Measurements from ENCODE around the gene USH1G. TPM values are rescaled to one million over a fixed set of nuclear protein-coding genes. Genes with fewer than 3 reads are reported as not detected.

Gene USH1G
- total and polyA plus RNA-seq, 2 of the 13 experiments (the other 11 are each of a cell fraction or from before 2014, with no cell fraction given): 0.04 TPM; not detected in 1

DNA sequence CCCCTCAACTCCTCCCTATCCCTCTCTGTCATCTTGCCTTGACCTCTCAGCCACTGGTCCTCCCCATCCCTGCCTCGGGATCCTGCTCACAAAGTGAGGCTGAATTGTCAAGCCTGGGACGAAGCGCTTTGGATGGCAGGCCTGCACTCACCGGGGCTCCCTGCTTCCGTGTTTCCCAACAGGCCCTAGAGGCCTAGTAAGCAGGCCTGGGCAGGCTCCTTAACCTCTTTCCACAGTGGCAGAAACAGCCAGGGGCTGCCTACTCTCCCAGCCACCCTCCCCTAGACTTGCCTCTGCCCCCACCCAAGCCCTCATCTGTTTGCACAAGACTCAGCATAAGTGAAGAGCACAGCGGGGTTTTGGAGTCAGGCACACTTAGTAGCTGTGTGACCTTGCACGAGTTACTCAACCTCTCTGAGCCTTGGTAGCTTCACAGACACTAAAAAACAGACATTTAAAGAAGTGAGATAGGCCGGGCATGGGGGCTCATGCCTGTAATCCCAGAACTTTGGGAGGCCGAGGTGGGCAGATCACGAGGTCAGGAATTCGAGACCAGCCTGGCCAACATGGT lies 24.6 kb downstream of the USH1G start:
- FAIRE-seq (no peak), DNase-seq (ENCODE audit: low spot score) (no peak), ATAC-seq (no peak)
- Histone ChIP-seq H4K20me1 (ENCODE audit: insufficient read depth, low read length) (no peaks in the 10 kb centered on the region), H3K9ac (ENCODE audit: insufficient read depth, low read depth, low read length) (no peak overlapping the region), H3K4me2 (ENCODE audit: low read depth, low read length) (no peak overlapping the region), H3K4me3 (replicated peaks in 1 of 3; ENCODE audit: insufficient read depth in 1 of 3, low read depth in 2 of 3, low read length in 3 of 3) (no peak overlapping the region), H3K4me1 (ENCODE audit: insufficient read depth, low read length) (peaks cover 8% of the 10 kb centered on the region), H3K27ac (ENCODE audit: extremely low read length, insufficient read depth, low read length) (no peak overlapping the region), H2AFZ (ENCODE audit: low read length) (no peak overlapping the region), H3K79me2 (ENCODE audit: insufficient read depth, low read length) (no peaks in the 10 kb centered on the region), H3K36me3 (replicated peaks in 1 of 2; ENCODE audit: control insufficient read depth in 1 of 2, insufficient read depth in 2 of 2, low read length in 2 of 2) (no peaks in the 10 kb centered on the region), H3K9me3 (ENCODE audit: low read length) (no peaks in the 10 kb centered on the region), H3K27me3 (ENCODE audit: control insufficient read depth in 1 of 2, insufficient read depth in 2 of 2, low read length in 2 of 2) (peaks cover 16 to 61% of the 10 kb centered on the region in 2 experiments; a peak in 4 of 5 replicates)
- in situ Hi-C loops (cut with HindIII; ENCODE audit: extremely low pct_ligation_motif_present, low pct_unique_long_range_greater_than_20kb) (no loop called here), intact Hi-C loops (cut with micrococcal nuclease; ENCODE audit: unreplicated experiment) (no loop called here)
- TF ChIP-seq ZNF768 (CRISPR knock-in tag; IDR thresholded peaks at IDR 0.05) (peak; percentile 97), ZMYM3 (CRISPR knock-in tag; IDR thresholded peaks at IDR 0.05) (0 out of 2 replicates have a peak, but pooled peaks have one; percentile 52)
- TF ChIP-seq, protein P1, sequence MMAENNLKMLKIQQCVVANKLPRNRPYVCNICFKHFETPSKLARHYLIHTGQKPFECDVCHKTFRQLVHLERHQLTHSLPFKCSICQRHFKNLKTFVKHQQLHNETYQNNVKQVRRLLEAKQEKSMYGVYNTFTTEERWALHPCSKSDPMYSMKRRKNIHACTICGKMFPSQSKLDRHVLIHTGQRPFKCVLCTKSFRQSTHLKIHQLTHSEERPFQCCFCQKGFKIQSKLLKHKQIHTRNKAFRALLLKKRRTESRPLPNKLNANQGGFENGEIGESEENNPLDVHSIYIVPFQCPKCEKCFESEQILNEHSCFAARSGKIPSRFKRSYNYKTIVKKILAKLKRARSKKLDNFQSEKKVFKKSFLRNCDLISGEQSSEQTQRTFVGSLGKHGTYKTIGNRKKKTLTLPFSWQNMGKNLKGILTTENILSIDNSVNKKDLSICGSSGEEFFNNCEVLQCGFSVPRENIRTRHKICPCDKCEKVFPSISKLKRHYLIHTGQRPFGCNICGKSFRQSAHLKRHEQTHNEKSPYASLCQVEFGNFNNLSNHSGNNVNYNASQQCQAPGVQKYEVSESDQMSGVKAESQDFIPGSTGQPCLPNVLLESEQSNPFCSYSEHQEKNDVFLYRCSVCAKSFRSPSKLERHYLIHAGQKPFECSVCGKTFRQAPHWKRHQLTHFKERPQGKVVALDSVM (CRISPR knock-in tag; IDR thresholded peaks at IDR 0.05): no peak
- POLR2A ChIA-PET: interaction anchor here (0.9 kb wide), 1 partner anchor 25 kb away, joined by 4 read pairs; the partner anchor contains the start of gene FDXR
- CTCF ChIA-PET (ENCODE audit: low intra/inter-chr PET ratio, low total read pairs): no interaction called here
- WGBS (ENCODE audit: low lambda C conversion rate): 15% methylated on average over 10 of the region's 11 CpGs
- BruUV-seq (replicated peaks): no TSS peak

DNA sequence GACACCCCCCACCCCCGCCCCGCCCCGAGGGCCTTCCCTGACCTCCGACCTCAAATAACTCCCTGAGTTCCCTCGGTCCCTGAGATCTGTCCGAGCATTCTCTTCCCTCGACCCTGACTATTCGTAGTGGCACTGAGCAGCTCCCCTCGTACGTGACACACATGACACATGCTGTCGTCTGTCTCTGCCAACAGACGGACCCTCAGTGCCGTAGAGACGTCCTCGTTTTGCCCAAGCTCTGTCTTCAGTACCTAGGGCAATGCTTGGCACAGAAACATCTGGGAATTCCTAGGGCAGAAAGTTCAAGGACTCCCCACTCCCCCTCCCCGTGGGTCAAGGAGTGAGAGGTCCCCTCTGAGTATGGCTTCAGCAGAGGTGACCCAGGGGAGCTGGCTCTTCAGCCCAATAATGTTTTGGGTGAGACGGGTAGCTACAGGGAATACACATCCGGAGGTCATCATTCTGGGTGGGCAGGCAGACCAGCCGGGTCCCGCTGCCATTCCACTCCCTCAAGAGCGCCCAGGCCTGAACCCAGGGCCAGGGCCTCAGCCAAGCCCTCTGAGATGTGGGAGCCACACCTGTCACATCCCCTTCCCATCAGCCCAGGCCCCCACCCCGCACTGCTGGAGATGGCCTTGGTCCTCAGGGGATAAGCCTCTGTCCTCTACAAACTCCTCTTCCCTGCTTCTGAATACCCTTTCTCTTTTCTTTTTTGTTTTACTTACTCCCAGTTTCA lies 29.0 kb downstream of the USH1G start:
- Histone ChIP-seq H3K27me3 (ENCODE audit: control insufficient read depth in 1 of 2, insufficient read depth in 2 of 2, low read length in 2 of 2) (peaks cover 10 to 63% of the 10 kb centered on the region in 2 experiments), H3K4me3 (replicated peaks in 1 of 3; ENCODE audit: insufficient read depth in 1 of 3, low read depth in 2 of 3, low read length in 3 of 3) (peak overlapping the region; percentile 26 to 61 (median 41); a peak in 4 of 6 replicates), H3K4me2 (ENCODE audit: low read depth, low read length) (peak overlapping the region; percentile 77), H3K4me1 (ENCODE audit: insufficient read depth, low read length) (peaks cover 26% of the 10 kb centered on the region), H3K9ac (ENCODE audit: insufficient read depth, low read depth, low read length) (no peak overlapping the region), H3K79me2 (ENCODE audit: insufficient read depth, low read length) (no peaks in the 10 kb centered on the region), H4K20me1 (ENCODE audit: insufficient read depth, low read length) (no peaks in the 10 kb centered on the region), H3K36me3 (replicated peaks in 1 of 2; ENCODE audit: control insufficient read depth in 1 of 2, insufficient read depth in 2 of 2, low read length in 2 of 2) (no peaks in the 10 kb centered on the region), H2AFZ (ENCODE audit: low read length) (no peak overlapping the region), H3K27ac (ENCODE audit: extremely low read length, insufficient read depth, low read length) (no peak overlapping the region), H3K9me3 (ENCODE audit: low read length) (no peaks in the 10 kb centered on the region)
- no peak for DNase-seq (ENCODE audit: low spot score)
- POLR2A ChIA-PET: interaction anchor here (1.4 kb wide), 1 partner anchor 21 kb away, joined by 9 read pairs; the partner anchor contains the start of gene FDXR
- WGBS (ENCODE audit: low lambda C conversion rate): under 1% methylated on average over 13 of the region's 22 CpGs
- intact Hi-C loops (cut with micrococcal nuclease; ENCODE audit: unreplicated experiment): no loop called here
- in situ Hi-C loops (cut with HindIII; ENCODE audit: extremely low pct_ligation_motif_present, low pct_unique_long_range_greater_than_20kb): no loop called here
- no TSS peak for BruUV-seq (replicated peaks)
- peak; percentile 33 for ATAC-seq
- FAIRE-seq: no peak
- CTCF ChIA-PET (ENCODE audit: low intra/inter-chr PET ratio, low total read pairs): no interaction called here
- TF ChIP-seq NR2C2 (CRISPR knock-in tag; IDR thresholded peaks at IDR 0.05; ENCODE audit: borderline replicate concordance): no peak
- no peak for TF ChIP-seq ZNF724P (CRISPR knock-in tag; IDR thresholded peaks at IDR 0.05; ENCODE audit: borderline replicate concordance)
- TF ChIP-seq, protein P2, sequence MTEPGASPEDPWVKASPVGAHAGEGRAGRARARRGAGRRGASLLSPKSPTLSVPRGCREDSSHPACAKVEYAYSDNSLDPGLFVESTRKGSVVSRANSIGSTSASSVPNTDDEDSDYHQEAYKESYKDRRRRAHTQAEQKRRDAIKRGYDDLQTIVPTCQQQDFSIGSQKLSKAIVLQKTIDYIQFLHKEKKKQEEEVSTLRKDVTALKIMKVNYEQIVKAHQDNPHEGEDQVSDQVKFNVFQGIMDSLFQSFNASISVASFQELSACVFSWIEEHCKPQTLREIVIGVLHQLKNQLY (CRISPR knock-in tag; IDR thresholded peaks at IDR 0.05): no peak
- no peak for TF ChIP-seq ZFP62 (CRISPR knock-in tag; IDR thresholded peaks at IDR 0.05)
- TF ChIP-seq MED8 (CRISPR knock-in tag; IDR thresholded peaks at IDR 0.05; ENCODE audit: insufficient replicate concordance): no peak
- TF ChIP-seq HOXA5 (CRISPR knock-in tag; IDR thresholded peaks at IDR 0.05): no peak
- TF ChIP-seq, protein P3, sequence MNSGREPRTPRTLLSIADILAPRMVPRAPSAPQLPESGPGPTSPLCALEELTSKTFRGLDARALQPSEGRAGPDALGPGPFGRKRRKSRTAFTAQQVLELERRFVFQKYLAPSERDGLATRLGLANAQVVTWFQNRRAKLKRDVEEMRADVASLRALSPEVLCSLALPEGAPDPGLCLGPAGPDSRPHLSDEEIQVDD (CRISPR knock-in tag; IDR thresholded peaks at IDR 0.05; ENCODE audit: borderline replicate concordance): no peak
- TF ChIP-seq ZNF777 (CRISPR knock-in tag; IDR thresholded peaks at IDR 0.05): no peak
- TF ChIP-seq GATAD1 (CRISPR knock-in tag; IDR thresholded peaks at IDR 0.05): no peak

Measured in HepG2 (cell line).